Liver (tissue), 3 donors: ENCODE data around the gene TCF12.

Experiments used
- ATF3 ChIP-seq: IDR thresholded peaks from 2 replicates; pipeline ENCODE4 v1.6.1; 2016; ENCODE audit warnings: antibody characterized with exemption
- CTCF ChIP-seq: fragments of 150-350 bp; IDR thresholded peaks from 2 replicates; pipeline ENCODE4 v1.5.1; 2017; ENCODE audit warnings: improper control_type of control experiment, low read depth, low read length; ENCODE audit not compliant: missing input control
- HNF4G ChIP-seq: IDR thresholded peaks from 2 replicates; pipeline ENCODE4 v1.6.1; 2016; ENCODE audit warnings: antibody characterized with exemption
- MAX ChIP-seq: IDR thresholded peaks from 2 replicates; pipeline ENCODE4 v1.6.1; 2016; ENCODE audit warnings: antibody characterized with exemption
- NR2F2 ChIP-seq: IDR thresholded peaks from 2 replicates; pipeline ENCODE4 v1.6.1; 2016; ENCODE audit warnings: antibody characterized with exemption
- RAD21 ChIP-seq, 2 donors: IDR thresholded peaks; 2 replicates each; pipeline ENCODE4 v1.6.1; 2016; ENCODE audit warnings: antibody characterized with exemption in 2 of 2, mild to moderate bottlenecking in 2 of 2
- RXRA ChIP-seq, 2 donors: IDR thresholded peaks; 2 replicates each; pipeline ENCODE4 v1.6.1; 2017 to 2018; ENCODE audit warnings: antibody characterized with exemption in 2 of 2, mild to moderate bottlenecking in 1 of 2
- SP1 ChIP-seq: IDR thresholded peaks from 2 replicates; pipeline ENCODE4 v1.6.1; 2018; ENCODE audit warnings: antibody characterized with exemption, mild to moderate bottlenecking
- YY1 ChIP-seq: IDR thresholded peaks from 2 replicates; pipeline ENCODE4 v1.6.1; 2016; ENCODE audit warnings: antibody characterized with exemption, mild to moderate bottlenecking
- ZBTB33 ChIP-seq: IDR thresholded peaks from 2 replicates; pipeline ENCODE4 v1.6.1; 2016; ENCODE audit warnings: antibody characterized with exemption
- donor health status: healthy.
- donor health status: healthy.

- TF ChIP-seq RAD21 (IDR thresholded peaks at IDR 0.05) (no peak), CTCF (no peak), HNF4G (no peak), RXRA (IDR thresholded peaks at IDR 0.05) (no peak), MAX (no peak), ZBTB33 (no peak), YY1 (no peak), SP1 (no peak), ATF3 (no peak), NR2F2 (no peak)
Observed at GRCh38 chr15:57031605-57032004, 113.2 kb downstream of the TCF12 start.
